Urothelium cell line (cell line): ENCODE measurements around the gene TMEM187.

Experiments
- DNase-seq: peaks from one replicate; pipeline ENCODE4 v3.0.0; 2011; ENCODE audit warnings: low spot score, mixed read lengths
- FAIRE-seq: peaks from 2 replicates; lab custom pipeline; 2011; peaks lifted over from hg19 to GRCh38; lab: Jason Lieb, UNC

The TMEM187 gene

GRCh38 chrX:154016366-154017076 is 44.0 kb downstream of the TMEM187 start:
- FAIRE-seq = no peak

GRCh38 chrX:154017766-154018517 is 45.4 kb downstream of the TMEM187 start:
- FAIRE-seq = no peak
- no peak for DNase-seq

More at GRCh38 chrX:154016366-154017076, 44.0 kb downstream of the TMEM187 start:
- DNase-seq = no peak

- DNase-seq (no peak), FAIRE-seq (no peak)
Observed at GRCh38 chrX:154018518-154019060, 46.0 kb downstream of the TMEM187 start.

- FAIRE-seq (no peak), DNase-seq (peak; percentile 16)
Observed at GRCh38 chrX:154019061-154019621, 46.6 kb downstream of the TMEM187 start.

- peak; percentile 85 for DNase-seq
- no peak for FAIRE-seq
Observed at GRCh38 chrX:154019633-154020528, 47.3 kb downstream of the TMEM187 start, which contains the start of gene IRAK1. Gene IRAK1 (minus strand): TSS chrX:154019902. CDS start chrX:154019812, 90 bp downstream.

GRCh38 chrX:154020536-154021115 is 48.1 kb downstream of the TMEM187 start:
- FAIRE-seq (no peak), DNase-seq (no peak)

GRCh38 chrX:154021131-154021611 is 48.6 kb downstream of the TMEM187 start:
- DNase-seq (no peak), FAIRE-seq (no peak)

- FAIRE-seq (no peak), DNase-seq (no peak)
Observed at GRCh38 chrX:154022108-154022507, 49.6 kb downstream of the TMEM187 start.

- FAIRE-seq = no peak
- DNase-seq = no peak
Observed at GRCh38 chrX:154023276-154024000, 50.9 kb downstream of the TMEM187 start.

- DNase-seq (no peak), FAIRE-seq (no peak)
Observed at GRCh38 chrX:154024271-154024670, 51.7 kb downstream of the TMEM187 start.

GRCh38 chrX:154025230-154025629 is 52.7 kb downstream of the TMEM187 start:
- FAIRE-seq = no peak
- DNase-seq = no peak

- FAIRE-seq = no peak
- DNase-seq = no peak
Observed at GRCh38 chrX:154026136-154027021, 53.8 kb downstream of the TMEM187 start.

GRCh38 chrX:154027022-154027402 is 54.5 kb downstream of the TMEM187 start:
- FAIRE-seq = no peak
- DNase-seq = no peak

- no peak for FAIRE-seq
Observed at GRCh38 chrX:154027986-154028385, 55.4 kb downstream of the TMEM187 start.

GRCh38 chrX:154028502-154029184 is 56.1 kb downstream of the TMEM187 start:
- no peak for FAIRE-seq
- DNase-seq = no peak

More at GRCh38 chrX:154027986-154028385, 55.4 kb downstream of the TMEM187 start:
- no peak for DNase-seq

GRCh38 chrX:154029439-154029838 is 56.9 kb downstream of the TMEM187 start:
- no peak for DNase-seq

GRCh38 chrX:154030266-154030665 is 57.7 kb downstream of the TMEM187 start:
- no peak for FAIRE-seq
- no peak for DNase-seq

More at GRCh38 chrX:154029439-154029838, 56.9 kb downstream of the TMEM187 start:
- FAIRE-seq = no peak
